A549 (cell line): ENCODE results near the gene PPP2R3B.

Experiments
- CHD4 ChIP-seq: fragments of 200-600 bp; sonication (generic); IDR thresholded peaks from 2 replicates; pipeline ENCODE4 v1.6.1; 2016; ENCODE audit warnings: antibody characterized with exemption, mild to moderate bottlenecking, borderline replicate concordance
- EP300 ChIP-seq, 2 experiments: fragments of >200 bp; sonication (Bioruptor Twin); formaldehyde crosslinking; IDR thresholded peaks; 2 replicates in 1 of 2; 3 replicates in 1 of 2; pipeline ENCODE4 v1.6.1; 2016 to 2017
- ESRRA ChIP-seq: fragments of 150-350 bp; IDR thresholded peaks from 2 replicates; pipeline ENCODE4 v1.6.1; 2014; ENCODE audit warnings: mild to moderate bottlenecking, low read length, borderline replicate concordance
- JUNB ChIP-seq: fragments of >200 bp; sonication (Bioruptor Twin); formaldehyde crosslinking; IDR thresholded peaks from 2 replicates; pipeline ENCODE4 v1.6.1; 2016
- POLR2A ChIP-seq: IDR thresholded peaks from 2 replicates; pipeline ENCODE4 v1.6.1; 2012; ENCODE audit warnings: mild to moderate bottlenecking, low read length
- RAD21 ChIP-seq, 2 experiments: fragments of >200 bp in 1 of 2; sonication (Bioruptor Twin) in 1 of 2; formaldehyde crosslinking in 1 of 2; IDR thresholded peaks in 1 of 2; conservative IDR thresholded peaks in 1 of 2; 2 replicates in 1 of 2; 3 replicates in 1 of 2; pipeline ENCODE4 v1.6.1; 2012 to 2018; ENCODE audit warnings: inconsistent platforms in 1 of 2
- RFX5 ChIP-seq: fragments of 450-650 bp; IDR thresholded peaks from 2 replicates; pipeline ENCODE4 v1.7.1; 2014; ENCODE audit warnings: antibody characterized with exemption, mild to moderate bottlenecking, moderate library complexity
- TF ChIP-seq, protein P1 (sequence below): fragments of 250-450 bp; sonication (Bioruptor Pico); IDR thresholded peaks from 2 replicates; pipeline ENCODE4 v1.5.0; 2021; ENCODE audit warnings: mild to moderate bottlenecking, moderate library complexity, borderline replicate concordance
- TF ChIP-seq, protein P2 (sequence below): IDR thresholded peaks from 2 replicates; pipeline ENCODE4 v1.6.1; 2012
- TF ChIP-seq, protein P3 (sequence below): fragments of >200 bp; sonication (Bioruptor Twin); formaldehyde crosslinking; IDR thresholded peaks from 3 replicates; pipeline ENCODE4 v1.5.1; 2016

DNA sequence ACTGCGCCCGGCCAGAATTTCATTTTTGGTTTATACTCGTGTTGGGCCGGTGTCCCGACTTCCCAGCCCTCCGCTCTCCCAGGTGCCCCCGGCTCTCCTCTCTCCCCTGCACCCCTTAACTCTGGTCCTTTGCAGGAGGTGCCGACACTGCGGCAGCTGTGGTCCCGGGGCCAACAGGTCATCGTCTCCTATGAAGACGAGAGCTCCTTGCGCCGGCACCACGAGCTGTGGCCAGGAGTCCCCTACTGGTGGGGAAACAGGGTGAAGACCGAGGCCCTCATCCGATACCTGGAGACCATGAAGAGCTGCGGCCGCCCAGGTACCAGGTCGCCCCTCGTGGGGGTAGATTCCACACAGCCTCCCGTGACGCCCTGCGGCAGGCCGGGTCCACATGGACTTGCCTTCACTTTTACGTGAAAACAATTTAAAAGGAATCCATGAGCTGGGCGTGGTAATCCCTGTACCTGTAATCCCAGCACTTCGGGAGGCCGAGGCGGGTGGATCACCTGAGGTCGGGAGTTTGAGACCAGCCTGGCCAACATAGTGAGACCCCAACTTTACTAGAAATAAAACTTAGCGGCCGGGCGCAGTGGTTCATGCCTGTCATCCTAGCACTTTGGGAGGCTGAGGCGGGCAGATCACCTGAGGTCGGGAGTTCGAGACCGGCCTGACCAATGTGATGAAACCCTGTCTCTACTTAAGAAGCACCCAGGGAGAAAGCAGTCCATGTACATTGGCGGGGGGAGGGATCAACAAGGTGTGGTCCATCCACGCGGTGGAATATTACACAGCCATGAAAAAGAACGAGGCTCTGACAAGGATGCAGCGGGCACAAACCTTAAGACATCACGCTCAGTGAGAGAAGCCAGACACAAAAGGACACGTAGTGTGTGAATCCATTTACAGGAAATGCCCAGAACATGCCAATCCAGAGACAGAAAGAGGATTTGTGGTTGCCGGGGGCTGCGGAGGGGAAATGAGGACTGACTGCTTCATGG, 93.5 kb downstream of the PPP2R3B start:
- no peak for TF ChIP-seq POLR2A
- TF ChIP-seq, protein P1, sequence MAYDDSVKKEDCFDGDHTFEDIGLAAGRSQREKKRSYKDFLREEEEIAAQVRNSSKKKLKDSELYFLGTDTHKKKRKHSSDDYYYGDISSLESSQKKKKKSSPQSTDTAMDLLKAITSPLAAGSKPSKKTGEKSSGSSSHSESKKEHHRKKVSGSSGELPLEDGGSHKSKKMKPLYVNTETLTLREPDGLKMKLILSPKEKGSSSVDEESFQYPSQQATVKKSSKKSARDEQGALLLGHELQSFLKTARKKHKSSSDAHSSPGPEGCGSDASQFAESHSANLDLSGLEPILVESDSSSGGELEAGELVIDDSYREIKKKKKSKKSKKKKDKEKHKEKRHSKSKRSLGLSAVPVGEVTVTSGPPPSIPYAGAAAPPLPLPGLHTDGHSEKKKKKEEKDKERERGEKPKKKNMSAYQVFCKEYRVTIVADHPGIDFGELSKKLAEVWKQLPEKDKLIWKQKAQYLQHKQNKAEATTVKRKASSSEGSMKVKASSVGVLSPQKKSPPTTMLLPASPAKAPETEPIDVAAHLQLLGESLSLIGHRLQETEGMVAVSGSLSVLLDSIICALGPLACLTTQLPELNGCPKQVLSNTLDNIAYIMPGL (CRISPR knock-in tag) = no peak
- TF ChIP-seq, protein P2, sequence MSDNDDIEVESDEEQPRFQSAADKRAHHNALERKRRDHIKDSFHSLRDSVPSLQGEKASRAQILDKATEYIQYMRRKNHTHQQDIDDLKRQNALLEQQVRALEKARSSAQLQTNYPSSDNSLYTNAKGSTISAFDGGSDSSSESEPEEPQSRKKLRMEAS = no peak
- TF ChIP-seq CHD4 = no peak
- TF ChIP-seq, protein P3, sequence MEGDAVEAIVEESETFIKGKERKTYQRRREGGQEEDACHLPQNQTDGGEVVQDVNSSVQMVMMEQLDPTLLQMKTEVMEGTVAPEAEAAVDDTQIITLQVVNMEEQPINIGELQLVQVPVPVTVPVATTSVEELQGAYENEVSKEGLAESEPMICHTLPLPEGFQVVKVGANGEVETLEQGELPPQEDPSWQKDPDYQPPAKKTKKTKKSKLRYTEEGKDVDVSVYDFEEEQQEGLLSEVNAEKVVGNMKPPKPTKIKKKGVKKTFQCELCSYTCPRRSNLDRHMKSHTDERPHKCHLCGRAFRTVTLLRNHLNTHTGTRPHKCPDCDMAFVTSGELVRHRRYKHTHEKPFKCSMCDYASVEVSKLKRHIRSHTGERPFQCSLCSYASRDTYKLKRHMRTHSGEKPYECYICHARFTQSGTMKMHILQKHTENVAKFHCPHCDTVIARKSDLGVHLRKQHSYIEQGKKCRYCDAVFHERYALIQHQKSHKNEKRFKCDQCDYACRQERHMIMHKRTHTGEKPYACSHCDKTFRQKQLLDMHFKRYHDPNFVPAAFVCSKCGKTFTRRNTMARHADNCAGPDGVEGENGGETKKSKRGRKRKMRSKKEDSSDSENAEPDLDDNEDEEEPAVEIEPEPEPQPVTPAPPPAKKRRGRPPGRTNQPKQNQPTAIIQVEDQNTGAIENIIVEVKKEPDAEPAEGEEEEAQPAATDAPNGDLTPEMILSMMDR = no peak
- no peak for TF ChIP-seq RFX5
- no peak for TF ChIP-seq EP300 (IDR thresholded peaks at IDR 0.05)
- TF ChIP-seq ESRRA = no peak
- no peak for TF ChIP-seq JUNB
- no peak for TF ChIP-seq RAD21 (conservative IDR thresholded peaks at IDR 0.05 in 1 of 2, IDR thresholded peaks at IDR 0.05 in 1 of 2)
